GM19455 (cell line): Measurements from ENCODE around the gene TMEM254.
A peak's percentile ranks its signal among the peaks of the same experiment; 100 is the strongest.
"Not testable (repeated sequence)": the region's sequence is repeated elsewhere in the genome, so short reads cannot be mapped to it uniquely, and the experiment has no call there.

ENCODE experiments used
- ATAC-seq: cut with Tn5 transposase; IDR thresholded peaks from one replicate; pipeline ENCODE4 v1.9.1; 2021; ENCODE audit not compliant: unreplicated experiment

The TMEM254 gene

DNA sequence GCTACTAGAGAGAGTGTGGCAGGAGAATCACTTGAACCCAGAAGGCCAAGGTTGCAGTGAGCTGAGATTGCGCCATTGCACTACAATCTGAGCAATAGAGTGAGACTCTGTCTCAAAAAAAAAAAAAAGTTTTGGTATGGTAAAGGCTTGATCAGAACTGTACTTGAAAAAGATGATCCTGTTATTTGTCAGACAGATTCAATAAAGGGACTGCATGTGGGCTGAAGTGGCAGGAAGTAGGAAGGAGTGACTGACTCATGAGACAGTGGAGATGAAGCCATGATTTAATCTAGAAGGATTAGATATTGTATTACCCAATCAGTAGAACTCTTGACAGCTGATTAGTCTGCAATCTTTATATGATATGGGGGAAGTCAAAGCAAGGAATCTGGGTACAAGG, 2.7 kb upstream of the TMEM254 start:
- no peak for ATAC-seq

DNA sequence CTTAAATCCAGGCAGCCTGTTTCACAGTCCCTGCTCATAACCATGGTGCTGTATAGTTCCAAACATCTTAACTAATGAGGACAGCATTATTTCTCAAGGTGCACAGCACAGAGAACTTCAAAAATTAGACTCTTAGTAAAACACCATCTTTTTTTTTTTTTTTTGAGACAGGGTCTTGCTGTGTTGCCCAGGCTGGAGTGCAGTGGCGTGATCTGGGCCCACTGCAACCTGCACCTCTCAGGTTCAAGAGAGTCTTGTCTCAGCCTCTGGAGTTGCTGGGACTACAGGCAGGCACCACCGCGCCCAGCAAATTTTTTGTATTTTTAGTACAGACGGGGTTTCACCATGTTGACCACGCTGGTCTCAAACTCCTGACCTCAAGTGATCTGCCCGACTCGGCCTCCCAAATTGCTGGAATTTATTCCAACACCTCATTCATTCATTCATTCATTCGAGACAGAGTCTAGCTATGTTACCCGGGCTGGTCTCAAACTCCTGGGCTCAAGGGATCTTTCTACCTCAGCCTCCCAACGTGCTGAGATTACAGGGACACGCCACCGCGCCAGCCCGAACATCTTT, 507 bp upstream of the TMEM254 start:
- peak; percentile 26 for ATAC-seq

DNA sequence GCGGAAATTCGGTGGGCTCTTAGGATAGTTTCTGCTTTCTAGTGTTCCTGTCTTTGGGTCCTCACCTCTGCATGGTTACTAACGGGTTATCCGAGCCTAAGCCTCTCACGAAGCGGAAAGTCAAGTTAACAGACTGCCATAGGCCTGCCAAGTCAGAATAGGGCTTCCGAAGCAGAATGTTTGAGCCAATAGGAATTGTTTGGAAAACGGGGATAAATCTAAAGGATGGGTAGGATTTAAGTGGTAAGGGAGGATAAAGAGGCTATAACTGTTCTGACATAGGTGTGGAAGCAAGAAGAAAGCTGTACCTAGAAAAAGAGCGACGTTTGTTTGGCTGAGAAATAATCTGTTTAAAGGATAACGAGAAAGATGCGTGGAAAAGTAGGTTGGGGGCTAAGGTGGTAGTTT, 851 bp downstream of the TMEM254 start:
- ATAC-seq = no peak

DNA sequence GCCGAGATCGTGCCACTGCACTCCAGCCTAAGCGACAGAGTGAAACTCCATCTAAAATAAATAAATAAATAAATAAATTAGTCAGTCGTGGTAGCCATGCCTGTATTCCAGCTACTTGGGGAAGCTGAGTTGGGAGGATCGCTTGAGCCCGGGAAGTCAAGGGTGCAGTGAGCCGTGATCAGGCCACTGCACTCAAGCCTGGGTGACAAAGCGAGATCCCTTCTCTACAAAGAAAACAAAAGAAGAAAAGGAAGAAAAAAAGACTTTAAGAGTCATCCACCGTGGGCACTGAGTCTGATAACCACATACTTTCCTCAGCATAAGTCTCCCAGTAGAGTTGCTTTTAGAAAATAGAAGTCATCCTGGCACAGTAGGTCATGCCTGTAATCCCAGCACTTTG, 2.6 kb downstream of the TMEM254 start:
- ATAC-seq = no peak

DNA sequence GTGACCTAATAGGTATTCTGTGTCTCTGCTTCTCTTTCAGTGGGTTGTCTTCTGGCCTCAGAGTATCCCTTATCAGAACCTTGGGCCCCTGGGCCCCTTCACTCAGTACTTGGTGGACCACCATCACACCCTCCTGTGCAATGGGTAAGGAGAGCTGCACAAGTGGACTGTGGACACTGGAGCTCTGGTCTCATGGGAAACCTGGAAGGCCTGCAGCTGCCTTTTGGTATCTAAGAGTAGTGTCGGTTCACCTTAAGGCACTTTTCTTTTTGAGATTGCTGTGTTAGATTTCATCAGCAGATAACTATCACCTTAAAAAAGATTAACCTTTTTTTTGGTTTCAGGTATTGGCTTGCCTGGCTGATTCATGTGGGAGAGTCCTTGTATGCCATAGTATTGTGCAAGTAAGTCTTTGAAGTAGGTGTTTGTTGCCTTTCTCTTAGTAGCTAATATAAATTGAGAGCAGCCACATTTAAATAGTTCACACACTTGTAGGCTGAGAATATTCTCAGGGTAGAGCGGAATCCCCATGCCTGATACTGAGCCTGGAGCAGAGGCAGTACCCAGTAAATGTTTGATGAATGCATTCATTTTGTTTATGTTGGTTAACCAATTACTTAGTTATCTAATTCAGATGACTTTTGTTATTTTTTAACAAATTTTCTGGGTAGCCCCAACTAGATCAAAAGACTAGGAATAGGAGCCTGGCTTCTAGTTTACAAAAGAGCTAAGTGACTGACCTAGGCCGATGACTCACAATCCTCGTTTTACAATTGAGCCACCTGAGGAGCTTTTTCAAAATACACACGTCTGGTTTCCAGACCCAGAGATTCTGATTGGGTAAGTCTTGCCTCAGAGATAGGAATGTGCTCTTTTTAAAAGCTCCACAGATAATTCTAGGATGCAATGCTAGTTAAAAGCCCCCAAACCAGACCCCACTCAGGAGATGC, 3.6 kb downstream of the TMEM254 start:
- ATAC-seq = no peak

DNA sequence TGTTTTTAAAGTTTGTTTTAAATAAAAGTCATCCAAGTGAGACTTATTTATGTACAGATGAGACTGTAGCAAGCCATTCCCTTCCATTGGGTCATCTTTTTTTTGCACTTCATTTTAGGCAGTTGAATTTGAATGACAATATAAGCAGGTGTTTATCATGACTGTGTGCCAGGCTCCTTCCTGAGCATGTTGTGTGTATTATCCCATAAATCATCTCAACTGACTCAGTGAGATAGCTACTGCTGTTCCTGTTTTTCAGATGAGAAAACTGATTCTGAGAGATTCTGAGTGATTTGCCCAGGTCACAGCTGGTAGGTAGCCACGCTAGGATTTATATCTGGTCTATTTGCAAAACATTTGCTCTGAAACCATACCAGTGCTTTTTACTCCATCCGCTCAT, 11.7 kb downstream of the TMEM254 start:
- ATAC-seq = no peak

DNA sequence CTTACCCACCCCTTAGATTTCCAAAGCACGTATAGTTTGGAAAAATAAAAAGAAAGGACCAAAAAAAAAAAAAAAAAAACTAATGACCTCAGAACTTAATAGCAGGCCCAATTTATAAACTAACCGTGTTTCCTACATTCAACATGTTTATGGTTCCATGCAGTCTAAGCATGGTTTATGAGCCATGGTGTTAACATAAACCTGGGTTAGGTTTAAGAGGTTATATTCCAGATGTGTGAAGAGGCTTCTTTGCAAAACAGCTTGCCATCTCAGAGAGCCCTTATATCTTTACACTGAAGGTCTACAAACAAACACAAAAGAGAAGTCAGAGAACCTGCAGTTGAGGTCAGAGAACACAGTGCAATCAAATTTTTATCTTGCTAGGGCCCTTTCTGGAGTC, 15.8 kb downstream of the TMEM254 start:
- no peak for ATAC-seq

DNA sequence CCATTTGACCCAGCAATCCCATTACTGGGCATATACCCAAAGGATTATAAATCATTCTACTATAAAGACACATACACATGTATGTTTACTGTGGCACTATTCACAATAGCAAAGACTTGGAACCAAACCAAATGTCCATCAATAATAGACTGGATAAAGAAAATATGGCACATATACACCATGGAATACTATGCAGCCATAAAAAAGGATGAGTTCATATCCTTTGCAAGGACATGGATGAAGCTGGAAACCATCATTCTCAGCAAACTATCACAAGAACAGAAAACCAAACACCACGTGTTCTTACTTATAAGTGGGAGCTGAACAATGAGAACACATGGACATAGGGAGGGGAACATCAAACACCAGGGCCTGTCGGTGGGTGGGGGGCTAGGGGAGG, 19.8 kb downstream of the TMEM254 start:
- not testable (repeated sequence) for ATAC-seq

DNA sequence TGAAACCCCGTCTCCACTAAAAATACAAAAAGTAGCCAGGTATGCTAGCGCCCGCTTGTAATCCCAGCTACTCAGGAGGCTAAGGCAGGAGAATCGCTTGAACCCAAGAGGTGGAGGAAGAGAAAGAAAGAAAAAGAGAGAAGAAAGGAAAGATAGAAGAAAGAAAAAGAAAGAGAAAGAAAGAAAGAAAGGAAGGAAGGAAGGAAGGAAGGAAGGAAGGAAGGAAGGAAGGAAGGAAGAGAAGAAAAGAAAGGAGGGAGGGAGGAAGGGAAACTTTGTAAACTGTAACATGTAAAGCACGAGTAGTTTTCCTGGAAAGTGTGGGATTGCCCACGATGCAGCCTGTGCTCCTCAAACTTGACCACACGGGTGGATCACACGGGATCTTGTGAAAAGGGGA, 20.8 kb downstream of the TMEM254 start:
- ATAC-seq = not testable (repeated sequence)

DNA sequence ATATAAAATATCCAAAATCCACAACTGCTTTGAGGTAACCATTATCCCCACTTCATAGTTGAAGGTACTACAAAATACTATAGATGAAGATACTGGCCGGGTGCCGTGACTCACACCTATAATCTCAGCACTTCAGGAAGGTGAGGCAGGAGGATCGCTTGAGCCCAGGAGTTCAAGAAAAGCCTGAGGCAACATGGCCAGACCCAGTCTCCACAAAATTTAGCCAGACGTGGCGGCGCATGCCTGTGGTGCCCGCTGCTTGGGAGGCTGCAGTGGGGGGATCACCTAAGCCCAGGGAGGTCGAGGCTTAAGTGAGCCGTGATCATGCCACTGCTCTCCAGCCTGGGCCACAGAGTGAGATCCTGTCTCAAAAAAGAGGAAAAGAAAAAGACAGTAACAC, 21.7 kb downstream of the TMEM254 start:
- ATAC-seq = no peak

DNA sequence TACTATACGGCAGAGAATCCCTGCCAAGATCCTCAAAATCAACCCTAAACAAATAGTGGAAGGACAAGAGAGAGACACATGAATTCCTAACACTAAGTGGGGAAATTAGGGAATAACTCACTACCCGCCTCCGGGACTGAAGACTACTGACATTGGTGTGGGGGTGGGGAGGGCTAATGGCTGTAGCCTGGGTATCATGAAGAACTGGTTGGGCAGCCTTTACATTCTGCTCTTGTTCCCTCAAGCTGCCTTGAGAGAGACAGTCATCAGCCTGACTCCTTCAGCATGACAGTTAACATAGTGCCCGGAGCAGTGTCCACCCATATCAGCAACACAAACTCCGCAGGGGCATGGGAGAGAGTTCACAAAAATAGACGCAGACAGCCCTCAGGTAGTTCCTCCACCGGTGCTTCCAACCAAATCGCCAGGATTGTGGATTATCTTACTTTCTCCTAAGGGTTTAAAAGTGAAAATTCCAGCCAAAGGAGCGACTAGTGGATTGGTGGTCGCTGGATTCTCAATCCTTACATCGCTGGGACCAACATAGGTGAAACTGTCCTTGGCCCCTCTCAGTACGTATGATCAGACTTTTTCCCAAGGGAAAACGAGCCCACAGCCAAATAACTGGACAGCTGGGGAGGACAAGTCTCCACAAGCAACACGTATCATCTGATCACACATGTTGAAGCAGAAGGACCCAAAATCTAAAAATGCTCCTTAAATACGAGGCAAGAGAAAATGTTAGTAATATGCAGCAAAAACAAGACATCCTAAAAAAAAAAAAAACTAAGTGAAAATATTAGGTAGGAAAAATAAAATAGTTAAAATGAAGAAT, 22.6 kb downstream of the TMEM254 start:
- no peak for ATAC-seq

DNA sequence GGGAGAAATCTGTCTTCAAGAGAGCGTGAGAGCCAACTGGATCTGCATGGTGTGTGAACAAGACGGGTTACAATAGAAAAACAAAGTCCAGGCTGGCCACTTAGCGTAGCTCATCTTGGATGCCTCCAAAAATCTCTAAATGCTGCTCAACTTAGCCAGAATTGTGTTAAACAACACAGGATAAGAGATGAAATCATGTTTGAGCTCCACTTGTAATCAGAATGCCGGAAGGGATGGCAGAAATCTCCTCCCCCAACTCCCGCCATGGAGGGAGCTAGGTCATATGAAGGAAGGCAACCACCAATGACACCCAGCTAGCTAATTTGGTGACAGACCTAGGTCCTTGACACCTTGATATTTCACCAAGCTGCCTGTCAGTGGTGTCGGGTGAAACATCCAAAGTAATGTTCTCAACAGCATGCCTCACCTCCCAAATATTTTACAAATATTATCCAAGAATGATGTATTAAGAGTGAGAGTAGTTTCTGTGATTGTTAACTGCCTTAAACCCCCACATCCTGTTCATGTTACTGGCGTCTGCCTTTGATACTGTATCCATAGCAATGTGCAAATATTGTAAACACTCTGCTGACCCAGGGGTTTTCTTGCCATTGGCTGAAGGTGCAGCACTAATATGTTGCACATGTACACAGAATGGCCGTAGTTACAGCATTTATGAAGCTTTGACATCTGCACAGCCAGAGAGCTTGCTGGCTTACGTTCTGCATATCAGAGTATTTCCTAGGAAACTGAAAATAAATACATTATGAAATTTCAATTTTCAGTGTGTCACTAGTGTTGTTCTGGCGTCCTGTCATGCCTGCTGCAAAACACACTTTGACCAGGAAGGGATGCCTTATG, 25.8 kb downstream of the TMEM254 start:
- peak; percentile 75 for ATAC-seq

DNA sequence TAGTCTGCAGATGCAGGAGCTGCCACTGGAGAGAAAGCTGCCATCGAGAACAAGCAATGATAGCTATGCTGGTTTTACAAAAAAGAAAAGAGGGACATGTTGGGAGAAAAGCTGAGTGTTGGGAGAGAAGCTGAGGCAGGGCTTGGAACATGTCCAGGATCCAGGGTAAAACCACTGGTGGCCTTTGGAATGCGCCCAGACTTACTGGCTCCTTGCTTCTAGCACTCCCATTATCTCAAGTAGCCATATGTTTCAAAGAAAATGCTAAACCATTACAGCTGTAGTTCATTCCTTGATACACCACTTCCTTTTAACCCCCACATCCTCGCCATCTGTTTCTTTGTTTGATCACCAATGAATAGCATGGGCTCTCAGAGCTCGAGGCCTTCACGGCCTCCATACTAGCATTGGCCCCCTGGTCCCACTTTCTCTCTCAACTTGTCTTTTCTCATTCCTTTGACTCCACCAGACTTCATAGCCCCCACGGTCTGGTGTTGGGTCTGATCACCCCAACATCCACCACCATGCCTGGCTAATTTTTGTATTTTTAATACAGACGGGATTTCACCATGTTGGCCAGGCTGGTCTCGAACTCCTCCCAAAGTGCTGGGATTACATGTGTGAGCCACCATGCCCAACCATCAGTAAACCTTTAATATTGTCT, 30.2 kb downstream of the TMEM254 start:
- no peak for ATAC-seq

DNA sequence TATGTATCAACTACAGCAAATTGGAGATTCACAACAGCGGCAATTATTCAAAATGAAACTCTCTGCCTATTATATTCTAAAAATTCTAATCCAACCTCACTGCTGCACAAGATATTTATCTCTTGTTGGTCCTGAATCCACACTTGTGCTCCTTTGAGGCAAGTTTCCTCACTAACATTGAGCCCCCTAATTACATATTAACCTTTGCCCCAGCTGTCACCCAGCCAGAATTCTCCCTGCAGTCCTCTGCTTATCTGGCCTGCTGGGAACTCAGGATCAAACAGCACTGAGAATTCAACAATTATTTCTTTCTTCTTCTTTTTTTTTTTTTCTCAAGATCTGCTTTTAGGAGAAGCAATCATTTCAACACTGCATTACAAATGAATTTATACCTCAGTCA, 32.5 kb downstream of the TMEM254 start:
- no peak for ATAC-seq

DNA sequence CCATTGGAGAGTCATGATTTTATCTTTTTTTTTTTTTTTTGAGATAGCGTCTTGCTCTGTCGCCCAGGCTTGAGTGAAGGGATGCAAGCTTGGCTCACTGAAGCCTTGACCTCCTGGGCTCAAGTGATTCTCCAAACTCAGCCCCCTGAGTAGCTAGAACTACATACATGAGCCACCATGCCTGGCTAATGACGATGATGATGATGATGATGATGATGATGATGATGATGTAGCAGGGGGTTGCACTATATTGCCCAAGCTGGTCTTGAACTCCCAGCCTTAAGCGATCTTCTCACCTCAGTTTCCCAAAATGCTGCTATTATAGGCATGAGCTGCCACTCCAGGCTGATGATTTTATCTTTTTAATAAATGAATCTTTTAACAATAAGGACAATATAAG, 40.2 kb downstream of the TMEM254 start:
- ATAC-seq = no peak

DNA sequence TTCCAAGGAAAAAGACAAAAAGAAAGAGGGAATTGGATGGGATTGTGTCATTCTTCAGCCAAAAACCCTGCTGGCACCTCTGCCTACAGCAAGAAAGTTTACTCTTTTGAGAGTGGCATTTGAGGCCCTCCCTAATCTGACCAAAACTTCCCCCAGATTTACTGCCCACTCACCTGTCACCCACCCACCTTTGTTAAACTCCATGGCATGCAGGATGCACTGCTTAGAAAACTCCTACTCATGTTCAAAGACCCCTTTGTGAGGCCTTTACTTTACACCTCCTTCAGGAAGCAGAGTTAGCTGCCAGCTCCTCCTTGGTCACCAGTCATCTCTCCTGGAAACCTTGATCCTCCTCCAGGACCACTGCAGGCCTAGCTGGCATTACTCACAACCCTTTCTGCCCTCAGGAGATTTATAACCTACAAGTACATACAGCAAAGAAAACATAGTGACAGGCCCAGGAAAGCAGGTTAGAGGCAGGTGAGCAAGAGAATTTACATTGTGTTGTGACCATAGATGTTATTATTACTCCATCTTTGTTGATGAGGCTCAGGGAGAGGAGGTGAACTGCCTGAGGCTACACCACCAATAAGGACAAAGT, 43.7 kb downstream of the TMEM254 start:
- no peak for ATAC-seq

DNA sequence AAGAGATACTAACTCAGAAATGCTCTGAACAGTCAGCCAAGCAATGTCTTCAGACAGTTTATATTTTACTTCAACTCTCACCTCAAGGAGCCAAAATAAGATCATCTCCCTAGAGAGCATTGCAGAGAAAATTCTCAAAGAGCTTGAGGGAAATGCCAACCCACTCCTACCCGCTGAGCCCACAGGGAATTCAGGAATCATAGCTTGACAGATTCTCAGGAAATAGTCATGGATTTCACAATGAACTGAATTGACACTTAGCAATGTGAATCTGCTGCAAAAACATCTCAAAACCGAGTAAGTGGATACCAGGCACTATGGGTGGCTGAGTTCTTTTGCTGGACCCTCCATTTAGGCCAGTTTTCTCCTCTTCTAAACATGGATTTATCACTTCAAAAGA, 44.3 kb downstream of the TMEM254 start:
- ATAC-seq = no peak

DNA sequence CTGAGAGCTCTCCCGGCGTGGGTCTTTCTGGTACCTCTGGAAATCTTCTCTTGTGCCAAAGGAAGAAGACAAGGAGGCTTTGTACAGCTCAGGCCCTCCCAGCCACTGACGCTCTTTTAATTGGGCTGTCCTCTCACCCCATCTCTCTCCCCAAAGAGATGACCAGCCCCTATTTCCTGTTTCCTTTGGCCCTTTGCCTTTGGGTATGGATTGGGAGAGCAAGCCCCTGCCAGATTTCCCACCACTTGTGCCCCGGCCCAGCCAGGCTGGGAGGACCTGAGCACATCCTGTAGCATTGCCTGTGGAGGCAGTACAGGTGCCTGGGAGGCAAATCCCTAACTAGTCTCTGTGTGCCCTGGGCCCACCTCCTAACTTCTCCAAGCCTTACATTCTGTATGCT, 48.4 kb downstream of the TMEM254 start:
- ATAC-seq = no peak

DNA sequence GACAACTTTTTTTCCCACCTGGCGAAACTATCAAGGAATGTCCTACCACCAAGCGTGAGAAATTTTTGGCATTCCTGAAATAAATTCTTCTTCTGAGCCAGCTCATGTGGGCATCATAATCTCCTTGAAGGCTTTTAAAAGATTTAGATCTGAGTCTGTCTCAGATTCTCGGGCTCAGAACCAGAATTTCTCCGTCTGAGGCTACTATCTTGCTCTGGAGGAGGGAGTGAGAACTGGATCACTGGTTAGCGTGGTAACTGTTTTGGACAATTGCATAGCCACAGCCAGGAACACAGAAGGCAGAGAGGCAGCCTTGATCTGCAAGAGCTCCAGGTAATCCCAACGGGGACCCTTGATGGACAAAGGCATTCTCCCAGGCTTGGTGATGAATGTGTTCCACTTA, 53.0 kb downstream of the TMEM254 start:
- ATAC-seq = no peak
